Measurements from ENCODE around the gene B3GNT7.

Gene B3GNT7

GRCh38 chr2:231353469-231353868 is 42.0 kb upstream of the B3GNT7 start:
- TF ChIP-seq, protein P1, sequence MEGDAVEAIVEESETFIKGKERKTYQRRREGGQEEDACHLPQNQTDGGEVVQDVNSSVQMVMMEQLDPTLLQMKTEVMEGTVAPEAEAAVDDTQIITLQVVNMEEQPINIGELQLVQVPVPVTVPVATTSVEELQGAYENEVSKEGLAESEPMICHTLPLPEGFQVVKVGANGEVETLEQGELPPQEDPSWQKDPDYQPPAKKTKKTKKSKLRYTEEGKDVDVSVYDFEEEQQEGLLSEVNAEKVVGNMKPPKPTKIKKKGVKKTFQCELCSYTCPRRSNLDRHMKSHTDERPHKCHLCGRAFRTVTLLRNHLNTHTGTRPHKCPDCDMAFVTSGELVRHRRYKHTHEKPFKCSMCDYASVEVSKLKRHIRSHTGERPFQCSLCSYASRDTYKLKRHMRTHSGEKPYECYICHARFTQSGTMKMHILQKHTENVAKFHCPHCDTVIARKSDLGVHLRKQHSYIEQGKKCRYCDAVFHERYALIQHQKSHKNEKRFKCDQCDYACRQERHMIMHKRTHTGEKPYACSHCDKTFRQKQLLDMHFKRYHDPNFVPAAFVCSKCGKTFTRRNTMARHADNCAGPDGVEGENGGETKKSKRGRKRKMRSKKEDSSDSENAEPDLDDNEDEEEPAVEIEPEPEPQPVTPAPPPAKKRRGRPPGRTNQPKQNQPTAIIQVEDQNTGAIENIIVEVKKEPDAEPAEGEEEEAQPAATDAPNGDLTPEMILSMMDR (IDR thresholded peaks at IDR 0.05; ENCODE audit: low read depth, low read length) = no peak
- DNase-seq (ENCODE audit: extremely low read depth, low read depth) = no peak

DNA sequence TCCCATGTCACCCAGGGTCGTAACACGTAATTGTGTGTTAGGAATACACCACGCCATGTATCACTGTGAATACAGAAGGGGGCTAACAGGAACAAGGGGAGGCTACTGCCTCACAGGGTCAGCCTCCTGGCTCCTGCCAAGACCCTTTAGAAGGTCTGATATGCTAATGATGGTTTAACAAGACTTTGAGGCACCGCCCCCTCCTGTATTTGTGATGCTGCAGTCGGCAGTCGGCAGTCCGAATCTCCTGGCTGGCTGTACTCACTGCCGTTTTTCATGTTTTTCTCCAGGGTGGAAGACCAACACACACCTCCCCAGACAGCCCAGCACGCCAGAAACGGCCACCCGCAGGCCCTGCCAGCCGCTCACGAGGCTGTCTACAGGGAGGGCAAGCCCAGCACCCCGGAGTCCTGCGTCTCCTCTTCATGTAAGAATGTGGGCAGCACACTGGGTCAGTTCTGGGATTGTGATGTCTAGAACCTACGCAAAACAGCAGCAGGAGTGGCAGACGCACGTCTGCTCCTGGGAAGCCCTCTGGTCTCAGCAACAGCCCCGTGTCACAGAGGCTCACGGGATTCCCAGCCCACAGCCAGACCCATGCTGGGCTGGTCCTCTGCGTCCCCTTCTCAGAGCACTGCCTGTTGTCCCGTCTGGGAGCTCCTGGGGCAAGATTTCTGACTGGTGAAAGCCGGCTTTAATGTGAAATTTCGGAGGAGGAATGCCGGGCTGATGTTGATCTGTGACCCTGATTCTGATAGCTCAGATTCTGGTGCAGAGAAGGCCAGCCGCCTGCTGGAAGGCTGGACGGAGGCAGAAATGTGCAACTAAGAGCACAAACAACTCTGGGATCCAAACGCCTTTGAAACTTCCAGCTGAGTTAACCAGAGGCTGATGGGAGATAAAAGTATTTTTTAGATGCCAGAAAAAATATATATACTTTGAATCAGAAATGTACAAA is 39.7 kb upstream of the B3GNT7 start:
- DNase-seq (ENCODE audit: extremely low read depth, low read depth) = no peak
- TF ChIP-seq, protein P1 (IDR thresholded peaks at IDR 0.05; ENCODE audit: low read depth, low read length) = no peak

DNA sequence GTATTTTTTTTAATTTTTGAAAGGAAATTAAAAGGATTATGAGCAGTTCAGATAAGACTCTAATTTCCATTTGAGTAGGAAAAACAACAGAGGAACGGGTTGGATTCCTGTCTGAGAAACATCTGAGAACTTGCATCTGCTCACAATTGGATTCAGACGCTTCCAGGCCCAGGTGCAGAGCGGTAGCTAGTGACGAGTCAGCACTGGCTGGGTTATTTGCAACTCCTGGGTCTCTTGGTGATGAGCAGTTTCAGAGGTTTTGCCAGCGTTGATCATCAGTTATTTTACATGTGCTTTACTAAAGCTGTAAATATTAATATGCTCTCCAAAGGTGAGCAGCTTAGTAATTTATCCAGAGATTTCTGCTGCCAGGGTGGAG is 39.1 kb upstream of the B3GNT7 start:
- DNase-seq (ENCODE audit: extremely low read depth, low read depth) = no peak
- TF ChIP-seq, protein P1 (IDR thresholded peaks at IDR 0.05; ENCODE audit: low read depth, low read length) = no peak

GRCh38 chr2:231357048-231357447 is 38.5 kb upstream of the B3GNT7 start:
- TF ChIP-seq, protein P1 (IDR thresholded peaks at IDR 0.05; ENCODE audit: low read depth, low read length) = no peak
- no peak for DNase-seq (ENCODE audit: extremely low read depth, low read depth)

DNA sequence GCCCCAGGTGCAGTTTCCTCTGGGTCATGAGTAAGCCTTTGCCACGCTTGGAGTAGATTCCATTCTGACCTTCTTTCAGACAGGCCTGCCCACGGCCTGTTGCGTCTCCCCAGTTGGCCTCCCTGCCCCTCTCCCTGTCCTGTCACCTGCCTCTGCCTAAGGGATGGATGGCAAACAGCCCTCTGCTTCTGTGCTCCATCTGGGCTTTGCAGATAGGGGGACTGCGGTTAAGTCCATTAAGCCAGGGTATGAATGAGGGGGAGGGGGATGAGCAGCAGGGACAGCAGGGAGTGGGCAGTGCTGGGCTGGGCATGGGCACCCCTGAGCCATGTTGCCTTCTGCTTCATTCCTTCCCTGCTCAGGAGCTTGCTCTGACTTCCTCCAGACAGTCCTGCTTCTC is 37.6 kb upstream of the B3GNT7 start:
- no peak for DNase-seq (ENCODE audit: extremely low read depth, low read depth)
- TF ChIP-seq, protein P1 (IDR thresholded peaks at IDR 0.05; ENCODE audit: low read depth, low read length) = no peak

GRCh38 chr2:231359441-231359840 is 36.1 kb upstream of the B3GNT7 start:
- TF ChIP-seq, protein P1 (IDR thresholded peaks at IDR 0.05; ENCODE audit: low read depth, low read length) = no peak
- no peak for DNase-seq (ENCODE audit: extremely low read depth, low read depth)

GRCh38 chr2:231359948-231360347 is 35.6 kb upstream of the B3GNT7 start:
- no peak for DNase-seq (ENCODE audit: extremely low read depth, low read depth)
- TF ChIP-seq, protein P1 (IDR thresholded peaks at IDR 0.05; ENCODE audit: low read depth, low read length) = no peak

Measured in AG09319 (cell line).